ENCODE data around the gene C1S. TPM values are rescaled to one million over a fixed set of nuclear protein-coding genes. Genes with fewer than 3 reads are reported as not detected.

Gene C1S
- total RNA-seq, 2 donors from 2014 or later = 13.4 to 14.3 TPM

DNA sequence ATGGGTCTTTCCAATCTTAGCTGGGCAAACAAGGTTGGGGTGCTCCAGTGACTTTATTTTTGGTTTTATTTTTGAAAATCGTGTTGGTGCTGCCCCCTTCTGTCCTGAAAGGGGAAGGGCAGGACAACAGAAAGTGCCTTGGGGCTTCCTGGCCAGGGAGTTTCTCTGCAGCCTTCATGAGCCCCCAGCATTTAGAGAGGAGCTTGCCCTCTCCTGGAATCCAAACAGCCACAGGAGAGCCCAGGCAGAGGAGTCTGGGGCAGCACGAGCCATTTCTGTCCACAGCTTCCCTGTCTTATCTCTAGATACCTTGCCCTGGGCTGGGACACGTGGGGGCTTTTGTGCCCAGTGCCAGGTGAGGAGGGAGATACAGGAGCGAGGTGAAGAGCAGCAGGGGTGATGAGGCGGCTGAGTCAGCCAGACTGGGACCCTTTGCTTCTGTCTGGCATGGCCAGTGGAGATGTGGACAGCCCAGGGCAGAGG lies 52.9 kb downstream of the C1S start:
- 53 to 83% methylated on average over 3 to 5 of the region's 5 CpGs for WGBS, 2 experiments (ENCODE audit: insufficient coverage in 1 of 2, insufficient read length in 1 of 2)
- DNase-seq = peak; percentile 71

DNA sequence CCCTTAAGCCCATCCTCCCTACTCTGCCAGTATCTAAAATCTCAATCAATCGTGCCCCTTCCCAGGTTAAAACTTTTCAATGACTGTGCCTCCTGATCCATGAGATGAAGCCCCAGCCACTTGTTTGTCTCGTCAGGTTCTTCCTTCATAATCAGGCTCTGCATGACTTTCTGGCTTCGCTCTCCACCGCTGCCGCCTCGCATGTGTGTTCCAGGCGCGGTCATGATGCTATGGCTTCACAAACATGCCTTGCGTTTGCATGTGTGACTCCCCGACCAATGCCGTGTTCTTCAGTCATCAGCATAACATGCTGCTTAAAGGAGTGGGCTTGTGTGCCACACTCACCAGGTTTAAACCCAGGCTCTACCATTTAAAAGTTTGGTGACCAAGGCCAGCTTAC lies 53.5 kb downstream of the C1S start:
- DNase-seq = no peak
- Mint-ChIP-seq H3K36me3 (ENCODE audit: low read depth) (peaks cover 7% of the 10 kb centered on the region), H3K4me1 (peaks cover 8% of the 10 kb centered on the region), H3K27ac (no peak overlapping the region), H3K27me3 (ENCODE audit: insufficient read depth) (peaks cover 28% of the 10 kb centered on the region), H3K4me3 (no peak overlapping the region), H3K9me3 (no peaks in the 10 kb centered on the region)
- Histone ChIP-seq H3K36me3 (ENCODE audit: control insufficient read depth, insufficient read depth, low read length) (no peaks in the 10 kb centered on the region), H3K4me3 (ENCODE audit: low read length) (no peak overlapping the region), H3K4me1 (ENCODE audit: control insufficient read depth, insufficient read depth, low read length) (no peaks in the 10 kb centered on the region), H3K9me3 (ENCODE audit: control insufficient read depth, low read length) (no peaks in the 10 kb centered on the region), H3K9ac (ENCODE audit: extremely low read depth, low read length, poor library complexity, severe bottlenecking) (no peak overlapping the region), H3K27ac (ENCODE audit: low read depth, low read length) (no peak overlapping the region), H3K27me3 (ENCODE audit: control insufficient read depth, insufficient read depth, low read length, poor library complexity, severe bottlenecking) (peaks cover 23% of the 10 kb centered on the region)
- 92 to 95% methylated on average over 11 of the region's 11 CpGs for WGBS, 2 experiments (ENCODE audit: insufficient coverage in 1 of 2, insufficient read length in 1 of 2)
- TF ChIP-seq, protein P1, sequence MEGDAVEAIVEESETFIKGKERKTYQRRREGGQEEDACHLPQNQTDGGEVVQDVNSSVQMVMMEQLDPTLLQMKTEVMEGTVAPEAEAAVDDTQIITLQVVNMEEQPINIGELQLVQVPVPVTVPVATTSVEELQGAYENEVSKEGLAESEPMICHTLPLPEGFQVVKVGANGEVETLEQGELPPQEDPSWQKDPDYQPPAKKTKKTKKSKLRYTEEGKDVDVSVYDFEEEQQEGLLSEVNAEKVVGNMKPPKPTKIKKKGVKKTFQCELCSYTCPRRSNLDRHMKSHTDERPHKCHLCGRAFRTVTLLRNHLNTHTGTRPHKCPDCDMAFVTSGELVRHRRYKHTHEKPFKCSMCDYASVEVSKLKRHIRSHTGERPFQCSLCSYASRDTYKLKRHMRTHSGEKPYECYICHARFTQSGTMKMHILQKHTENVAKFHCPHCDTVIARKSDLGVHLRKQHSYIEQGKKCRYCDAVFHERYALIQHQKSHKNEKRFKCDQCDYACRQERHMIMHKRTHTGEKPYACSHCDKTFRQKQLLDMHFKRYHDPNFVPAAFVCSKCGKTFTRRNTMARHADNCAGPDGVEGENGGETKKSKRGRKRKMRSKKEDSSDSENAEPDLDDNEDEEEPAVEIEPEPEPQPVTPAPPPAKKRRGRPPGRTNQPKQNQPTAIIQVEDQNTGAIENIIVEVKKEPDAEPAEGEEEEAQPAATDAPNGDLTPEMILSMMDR (conservative IDR thresholded peaks at IDR 0.05) = no peak

More for the DNA sequence above, 52.9 kb downstream of the C1S start:
- Histone ChIP-seq H3K4me1 (ENCODE audit: control insufficient read depth, insufficient read depth, low read length) (no peaks in the 10 kb centered on the region), H3K36me3 (ENCODE audit: control insufficient read depth, insufficient read depth, low read length) (no peaks in the 10 kb centered on the region), H3K4me3 (ENCODE audit: low read length) (no peak overlapping the region), H3K27me3 (ENCODE audit: control insufficient read depth, insufficient read depth, low read length, poor library complexity, severe bottlenecking) (peaks cover 23% of the 10 kb centered on the region), H3K9ac (ENCODE audit: extremely low read depth, low read length, poor library complexity, severe bottlenecking) (no peak overlapping the region), H3K9me3 (ENCODE audit: control insufficient read depth, low read length) (no peaks in the 10 kb centered on the region), H3K27ac (ENCODE audit: low read depth, low read length) (no peak overlapping the region)
- no peaks in the 10 kb centered on the region for H3K9me3 Mint-ChIP-seq
- H3K36me3 Mint-ChIP-seq (ENCODE audit: low read depth) = peaks cover 7% of the 10 kb centered on the region
- TF ChIP-seq, protein P1 (conservative IDR thresholded peaks at IDR 0.05) = peak; percentile 100
- no peak overlapping the region for H3K27ac Mint-ChIP-seq
- H3K27me3 Mint-ChIP-seq (ENCODE audit: insufficient read depth) = peaks cover 28% of the 10 kb centered on the region
- peaks cover 12% of the 10 kb centered on the region for H3K4me1 Mint-ChIP-seq
- no peak overlapping the region for H3K4me3 Mint-ChIP-seq

DNA sequence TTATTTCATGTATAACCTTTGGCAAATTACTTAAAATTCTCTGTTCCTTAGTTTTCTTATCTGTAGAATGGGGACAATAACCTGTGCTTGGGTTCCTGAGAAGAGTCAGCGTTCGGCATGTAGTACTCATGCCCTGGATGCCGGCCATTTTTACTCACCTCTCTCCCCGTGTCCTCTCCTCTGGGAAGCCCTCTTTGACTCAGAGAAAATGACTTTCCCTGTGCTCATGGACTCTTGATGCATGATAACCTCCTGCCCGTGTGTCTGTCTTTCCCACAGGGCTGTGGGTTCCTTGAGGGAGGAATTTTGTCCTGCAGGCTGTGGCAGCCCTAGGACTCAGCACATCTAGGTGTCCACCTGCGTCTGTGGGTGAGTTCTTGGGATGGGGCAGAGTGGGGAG lies 54.3 kb downstream of the C1S start:
- WGBS, 2 experiments (ENCODE audit: insufficient coverage in 1 of 2, insufficient read length in 1 of 2) = 87 to 100% methylated on average over 4 to 6 of the region's 6 CpGs
- H3K4me3 Mint-ChIP-seq = no peak overlapping the region
- H3K9ac ChIP-seq (ENCODE audit: extremely low read depth, low read length, poor library complexity, severe bottlenecking) = no peak overlapping the region

More for the DNA sequence above, 54.3 kb downstream of the C1S start:
- no peak for DNase-seq
- Mint-ChIP-seq H3K27me3 (ENCODE audit: insufficient read depth) (peaks cover 23% of the 10 kb centered on the region), H3K36me3 (ENCODE audit: low read depth) (peaks cover 7% of the 10 kb centered on the region), H3K9me3 (no peaks in the 10 kb centered on the region), H3K4me1 (peaks cover 4% of the 10 kb centered on the region), H3K27ac (no peak overlapping the region)
- TF ChIP-seq, protein P1 (conservative IDR thresholded peaks at IDR 0.05) = no peak
- H3K9me3 ChIP-seq (ENCODE audit: control insufficient read depth, low read length) = no peaks in the 10 kb centered on the region
- no peaks in the 10 kb centered on the region for H3K4me1 ChIP-seq (ENCODE audit: control insufficient read depth, insufficient read depth, low read length)
- peaks cover 19% of the 10 kb centered on the region for H3K27me3 ChIP-seq (ENCODE audit: control insufficient read depth, insufficient read depth, low read length, poor library complexity, severe bottlenecking)
- H3K36me3 ChIP-seq (ENCODE audit: control insufficient read depth, insufficient read depth, low read length) = no peaks in the 10 kb centered on the region
- no peak overlapping the region for H3K27ac ChIP-seq (ENCODE audit: low read depth, low read length)
- H3K4me3 ChIP-seq (ENCODE audit: low read length) = no peak overlapping the region

All from endodermal cell (in vitro differentiated cells).